Liver (tissue), 9 donors: ENCODE data around the gene ATP10A. TPM values are rescaled to one million over a fixed set of nuclear protein-coding genes. Genes with fewer than 3 reads are reported as not detected.

ENCODE experiments used
- DNase-seq: peaks from one replicate; pipeline ENCODE4 v3.0.0-alpha.2; 2017; ENCODE audit warnings: low spot score
- H3K27ac ChIP-seq, 2 donors: one replicate each; pipeline ENCODE4 v1.7.0; 2013; ENCODE audit warnings: inconsistent platforms in 2 of 2, low read length in 2 of 2, control low read depth in 1 of 2, low read depth in 1 of 2, mild to moderate bottlenecking in 1 of 2
- H3K27me3 ChIP-seq, 4 donors: one replicate each; pipeline versions ENCODE4 v1.6.1 to v1.7.0; 2013; ENCODE audit warnings: low read length in 3 of 4, inconsistent platforms in 1 of 4, mild to moderate bottlenecking in 1 of 4, moderate library complexity in 1 of 4; ENCODE audit not compliant: control insufficient read depth in 4 of 4, insufficient read depth in 4 of 4
- H3K36me3 ChIP-seq, 4 donors: one replicate each; pipeline versions ENCODE4 v1.6.1 to v1.7.0; 2013; ENCODE audit warnings: low read length in 3 of 4, mild to moderate bottlenecking in 3 of 4, low read depth in 1 of 4, moderate library complexity in 1 of 4; ENCODE audit not compliant: control insufficient read depth in 4 of 4, insufficient read depth in 3 of 4
- H3K4me1 ChIP-seq, 4 donors: one replicate each; pipeline versions ENCODE4 v1.6.1 to v1.7.0; 2013; ENCODE audit warnings: low read length in 3 of 4, mild to moderate bottlenecking in 3 of 4, moderate library complexity in 1 of 4; ENCODE audit not compliant: control insufficient read depth in 4 of 4, insufficient read depth in 4 of 4
- H3K4me3 ChIP-seq, 3 donors: one replicate each; pipeline versions ENCODE4 v1.6.1 to v1.7.0; 2013; ENCODE audit warnings: low read length in 3 of 3, control low read depth in 1 of 3, low read depth in 1 of 3, mild to moderate bottlenecking in 1 of 3
- H3K9ac ChIP-seq, 2 donors: one replicate each; pipeline ENCODE4 v1.7.0; 2013; ENCODE audit warnings: low read length in 2 of 2, mild to moderate bottlenecking in 2 of 2, moderate library complexity in 2 of 2, control low read depth in 1 of 2, low read depth in 1 of 2
- H3K9me3 ChIP-seq, 4 donors: one replicate each; pipeline versions ENCODE4 v1.6.1 to v1.7.0; 2013; ENCODE audit warnings: low read length in 3 of 4; ENCODE audit not compliant: control insufficient read depth in 4 of 4
- EGR1 ChIP-seq, 2 donors: IDR thresholded peaks; 2 replicates each; pipeline ENCODE4 v1.6.1; 2016 to 2018; ENCODE audit warnings: antibody characterized with exemption in 2 of 2, low read depth in 2 of 2
- FOXA2 ChIP-seq: IDR thresholded peaks from 2 replicates; pipeline ENCODE4 v1.6.1; 2016; ENCODE audit warnings: antibody characterized with exemption
- GABPA ChIP-seq, 2 donors: IDR thresholded peaks in 1 of 2; conservative IDR thresholded peaks in 1 of 2; 2 replicates each; pipeline ENCODE4 v1.6.1; 2016; ENCODE audit warnings: antibody characterized with exemption in 2 of 2, mild to moderate bottlenecking in 1 of 2, moderate library complexity in 1 of 2
- HNF4A ChIP-seq, 2 donors: conservative IDR thresholded peaks; 2 replicates each; pipeline ENCODE4 v1.6.1; 2016; ENCODE audit warnings: antibody characterized with exemption in 2 of 2, mild to moderate bottlenecking in 2 of 2
- JUND ChIP-seq, 2 donors: IDR thresholded peaks; 2 replicates each; pipeline ENCODE4 v1.6.1; 2016; ENCODE audit warnings: antibody characterized with exemption in 2 of 2
- NR2F2 ChIP-seq: IDR thresholded peaks from 2 replicates; pipeline ENCODE4 v1.6.1; 2016; ENCODE audit warnings: antibody characterized with exemption
- RAD21 ChIP-seq, 2 donors: IDR thresholded peaks; 2 replicates each; pipeline ENCODE4 v1.6.1; 2016; ENCODE audit warnings: antibody characterized with exemption in 2 of 2, mild to moderate bottlenecking in 2 of 2
- RXRA ChIP-seq, 2 donors: IDR thresholded peaks; 2 replicates each; pipeline ENCODE4 v1.6.1; 2017 to 2018; ENCODE audit warnings: antibody characterized with exemption in 2 of 2, mild to moderate bottlenecking in 1 of 2
- SP1 ChIP-seq: IDR thresholded peaks from 2 replicates; pipeline ENCODE4 v1.6.1; 2018; ENCODE audit warnings: antibody characterized with exemption, mild to moderate bottlenecking
- TAF1 ChIP-seq: conservative IDR thresholded peaks from 2 replicates; pipeline ENCODE4 v1.6.1; 2016; ENCODE audit warnings: antibody characterized with exemption, mild to moderate bottlenecking
- YY1 ChIP-seq: IDR thresholded peaks from 2 replicates; pipeline ENCODE4 v1.6.1; 2016; ENCODE audit warnings: antibody characterized with exemption, mild to moderate bottlenecking
- WGBS: extraction: QIAGEN DNeasy Blood & Tissue Kit; methylation state at CpG from one replicate; pipeline ENCODE4 v1.1.7; 2013; 5-methylcytosine and 5-hydroxymethylcytosine counted together
- polyA plus RNA-seq, 2 donors: library from polyadenylated mRNA; stranded (reverse) in 1 of 2; unstranded in 1 of 2; fragments of 200-250 nt in 1 of 2; fragments of >200 nt in 1 of 2; fragmentation: Nextera tagmentation in 1 of 2; extraction: Ambion mirVana in 1 of 2; gene quantifications; one replicate each; pipeline versions ENCODE4 v1.2.1 to v1.2.3, GENCODE V29; 2013 to 2015
- total RNA-seq, 2 donors: library from RNA; depleted of rRNA; stranded (reverse); fragments of >200 nt; gene quantifications; one replicate each; pipeline ENCODE4 v1.2.3, GENCODE V29; 2014
- TF ChIP-seq, protein P1 (sequence below): IDR thresholded peaks from 2 replicates; pipeline ENCODE4 v1.6.1; 2016; ENCODE audit warnings: antibody characterized with exemption
- TF ChIP-seq, protein P2 (sequence below): IDR thresholded peaks from 2 replicates; pipeline ENCODE4 v1.6.1; 2016; ENCODE audit warnings: antibody characterized with exemption
- TF ChIP-seq, protein P3 (sequence below): IDR thresholded peaks from 2 replicates; pipeline ENCODE4 v1.6.1; 2016; ENCODE audit warnings: antibody characterized with exemption, mild to moderate bottlenecking
- donor health status: healthy.
- donor health status: healthy.
- donor health status: healthy.
- donor health status: healthy.
- donor health status: healthy.

The ATP10A gene
- total and polyA plus RNA-seq, 4 donors: 0.22 to 1.8 (median 0.39) TPM

DNA sequence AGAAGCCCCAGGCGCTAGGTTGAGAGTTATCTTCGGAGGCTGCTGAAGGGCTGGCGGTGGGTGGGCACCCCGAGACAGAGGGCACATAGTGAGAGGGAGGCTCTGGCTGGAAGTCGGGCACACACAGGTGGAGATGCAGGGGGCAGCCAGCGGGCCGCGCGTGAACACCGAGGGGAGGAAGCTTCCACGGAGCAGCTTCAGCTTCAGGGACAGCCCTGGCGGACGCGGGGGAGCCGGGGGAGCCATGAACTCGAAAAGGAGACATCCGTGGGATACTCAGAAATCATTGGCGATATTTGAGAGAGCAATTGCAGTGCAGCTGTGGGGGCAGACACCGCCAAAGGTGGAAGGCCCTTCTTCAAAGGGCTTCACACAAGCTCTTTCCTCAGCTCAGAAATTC is 204.6 kb downstream of the ATP10A start:
- H3K27ac ChIP-seq: no peak overlapping the region
- no peak for TF ChIP-seq NR2F2
- no peak for TF ChIP-seq FOXA2
- TF ChIP-seq, protein P1, sequence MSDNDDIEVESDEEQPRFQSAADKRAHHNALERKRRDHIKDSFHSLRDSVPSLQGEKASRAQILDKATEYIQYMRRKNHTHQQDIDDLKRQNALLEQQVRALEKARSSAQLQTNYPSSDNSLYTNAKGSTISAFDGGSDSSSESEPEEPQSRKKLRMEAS: no peak
- no peak for TF ChIP-seq TAF1
- no peak for TF ChIP-seq RXRA (IDR thresholded peaks at IDR 0.05)
- TF ChIP-seq HNF4A (conservative IDR thresholded peaks at IDR 0.05): no peak
- no peak for DNase-seq
- H3K4me3 ChIP-seq: no peak overlapping the region
- no peaks in the 10 kb centered on the region for H3K4me1 ChIP-seq
- peaks cover 0 to 5% (median 0%) of the 10 kb centered on the region in 4 donors for H3K27me3 ChIP-seq
- H3K9me3 ChIP-seq: no peaks in the 10 kb centered on the region
- 92% methylated on average over 19 of the region's 19 CpGs for WGBS
- H3K9ac ChIP-seq: no peak overlapping the region
- H3K36me3 ChIP-seq: no peaks in the 10 kb centered on the region

DNA sequence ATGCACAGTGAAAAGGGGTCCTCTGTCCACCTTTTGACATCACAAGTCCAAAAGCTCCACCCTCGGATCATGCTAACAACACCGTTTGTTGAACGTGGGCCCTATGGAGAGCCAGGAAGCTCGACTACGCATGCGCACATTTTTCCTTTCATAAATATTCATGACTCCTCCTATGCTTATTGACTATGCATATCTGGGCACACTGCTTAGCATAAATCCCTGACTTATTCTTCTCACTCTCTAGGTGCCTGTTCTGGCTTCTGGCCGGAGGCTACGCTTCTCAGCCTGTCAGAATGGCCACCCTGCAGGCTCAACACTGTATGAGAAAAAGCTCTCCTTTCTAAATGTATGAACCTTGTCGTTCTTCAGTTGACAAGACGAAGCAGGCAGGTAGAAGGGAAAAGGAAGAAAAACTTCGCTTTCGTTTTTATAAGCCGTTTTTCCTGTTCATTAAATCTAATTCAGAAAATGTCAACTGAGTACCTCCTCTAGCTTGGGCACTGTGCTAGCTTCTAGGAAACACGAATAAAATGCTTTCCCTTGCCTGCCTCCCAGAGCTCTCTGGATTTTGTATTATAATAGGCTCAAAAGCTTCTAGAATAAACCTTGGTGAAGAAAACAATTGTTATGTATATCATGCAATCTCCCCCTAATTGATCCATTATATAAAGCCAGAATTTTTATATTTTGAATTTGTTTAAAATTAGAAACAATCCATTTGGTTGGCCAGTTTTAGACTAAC is 207.7 kb downstream of the ATP10A start:
- no peak for DNase-seq
- H3K4me3 ChIP-seq: no peak overlapping the region
- WGBS: 83% methylated on average over 14 of the region's 14 CpGs
- TF ChIP-seq HNF4A (conservative IDR thresholded peaks at IDR 0.05): no peak
- no peak for TF ChIP-seq TAF1
- TF ChIP-seq, protein P2, sequence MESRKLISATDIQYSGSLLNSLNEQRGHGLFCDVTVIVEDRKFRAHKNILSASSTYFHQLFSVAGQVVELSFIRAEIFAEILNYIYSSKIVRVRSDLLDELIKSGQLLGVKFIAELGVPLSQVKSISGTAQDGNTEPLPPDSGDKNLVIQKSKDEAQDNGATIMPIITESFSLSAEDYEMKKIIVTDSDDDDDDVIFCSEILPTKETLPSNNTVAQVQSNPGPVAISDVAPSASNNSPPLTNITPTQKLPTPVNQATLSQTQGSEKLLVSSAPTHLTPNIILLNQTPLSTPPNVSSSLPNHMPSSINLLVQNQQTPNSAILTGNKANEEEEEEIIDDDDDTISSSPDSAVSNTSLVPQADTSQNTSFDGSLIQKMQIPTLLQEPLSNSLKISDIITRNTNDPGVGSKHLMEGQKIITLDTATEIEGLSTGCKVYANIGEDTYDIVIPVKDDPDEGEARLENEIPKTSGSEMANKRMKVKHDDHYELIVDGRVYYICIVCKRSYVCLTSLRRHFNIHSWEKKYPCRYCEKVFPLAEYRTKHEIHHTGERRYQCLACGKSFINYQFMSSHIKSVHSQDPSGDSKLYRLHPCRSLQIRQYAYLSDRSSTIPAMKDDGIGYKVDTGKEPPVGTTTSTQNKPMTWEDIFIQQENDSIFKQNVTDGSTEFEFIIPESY: no peak
- TF ChIP-seq NR2F2: no peak
- H3K9ac ChIP-seq: no peak overlapping the region
- no peaks in the 10 kb centered on the region for H3K9me3 ChIP-seq
- no peak overlapping the region for H3K27ac ChIP-seq
- no peaks in the 10 kb centered on the region for H3K4me1 ChIP-seq
- H3K27me3 ChIP-seq: peaks cover 0 to 5% (median 0%) of the 10 kb centered on the region in 4 donors
- H3K36me3 ChIP-seq: no peaks in the 10 kb centered on the region

DNA sequence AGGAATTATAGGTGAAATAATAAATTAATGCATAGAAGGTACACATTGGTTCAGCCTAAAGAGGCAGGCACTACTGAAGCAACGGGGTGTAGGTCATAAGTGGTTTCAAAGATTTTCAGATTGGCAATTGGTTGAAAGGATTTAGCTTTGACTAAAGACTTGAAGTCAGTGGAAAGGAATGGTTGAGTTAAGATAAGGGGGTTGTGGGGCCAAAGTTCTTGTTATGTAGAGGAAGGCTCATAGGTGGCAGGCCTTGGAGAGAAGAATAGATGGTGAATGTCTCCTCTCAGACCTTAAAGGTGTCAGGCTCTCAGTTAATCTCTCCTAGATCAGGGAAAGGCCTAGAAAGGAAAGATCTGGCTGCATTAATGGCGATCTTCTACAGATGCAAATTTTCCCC is 209.8 kb downstream of the ATP10A start:
- H3K4me1 ChIP-seq: no peaks in the 10 kb centered on the region
- peaks cover 0 to 4% (median 0%) of the 10 kb centered on the region in 4 donors for H3K27me3 ChIP-seq
- no peaks in the 10 kb centered on the region for H3K9me3 ChIP-seq
- no peak overlapping the region for H3K27ac ChIP-seq
- DNase-seq: no peak
- no peak overlapping the region for H3K9ac ChIP-seq
- TF ChIP-seq, protein P3, sequence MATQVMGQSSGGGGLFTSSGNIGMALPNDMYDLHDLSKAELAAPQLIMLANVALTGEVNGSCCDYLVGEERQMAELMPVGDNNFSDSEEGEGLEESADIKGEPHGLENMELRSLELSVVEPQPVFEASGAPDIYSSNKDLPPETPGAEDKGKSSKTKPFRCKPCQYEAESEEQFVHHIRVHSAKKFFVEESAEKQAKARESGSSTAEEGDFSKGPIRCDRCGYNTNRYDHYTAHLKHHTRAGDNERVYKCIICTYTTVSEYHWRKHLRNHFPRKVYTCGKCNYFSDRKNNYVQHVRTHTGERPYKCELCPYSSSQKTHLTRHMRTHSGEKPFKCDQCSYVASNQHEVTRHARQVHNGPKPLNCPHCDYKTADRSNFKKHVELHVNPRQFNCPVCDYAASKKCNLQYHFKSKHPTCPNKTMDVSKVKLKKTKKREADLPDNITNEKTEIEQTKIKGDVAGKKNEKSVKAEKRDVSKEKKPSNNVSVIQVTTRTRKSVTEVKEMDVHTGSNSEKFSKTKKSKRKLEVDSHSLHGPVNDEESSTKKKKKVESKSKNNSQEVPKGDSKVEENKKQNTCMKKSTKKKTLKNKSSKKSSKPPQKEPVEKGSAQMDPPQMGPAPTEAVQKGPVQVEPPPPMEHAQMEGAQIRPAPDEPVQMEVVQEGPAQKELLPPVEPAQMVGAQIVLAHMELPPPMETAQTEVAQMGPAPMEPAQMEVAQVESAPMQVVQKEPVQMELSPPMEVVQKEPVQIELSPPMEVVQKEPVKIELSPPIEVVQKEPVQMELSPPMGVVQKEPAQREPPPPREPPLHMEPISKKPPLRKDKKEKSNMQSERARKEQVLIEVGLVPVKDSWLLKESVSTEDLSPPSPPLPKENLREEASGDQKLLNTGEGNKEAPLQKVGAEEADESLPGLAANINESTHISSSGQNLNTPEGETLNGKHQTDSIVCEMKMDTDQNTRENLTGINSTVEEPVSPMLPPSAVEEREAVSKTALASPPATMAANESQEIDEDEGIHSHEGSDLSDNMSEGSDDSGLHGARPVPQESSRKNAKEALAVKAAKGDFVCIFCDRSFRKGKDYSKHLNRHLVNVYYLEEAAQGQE: no peak
- no peak for TF ChIP-seq GABPA (IDR thresholded peaks at IDR 0.05 in 1 of 2, conservative IDR thresholded peaks at IDR 0.05 in 1 of 2)
- TF ChIP-seq, protein P2: no peak
- TF ChIP-seq EGR1 (IDR thresholded peaks at IDR 0.05; ENCODE audit: low read depth in 2 of 2): no peak
- no peak for TF ChIP-seq JUND (IDR thresholded peaks at IDR 0.05)
- no peak for TF ChIP-seq TAF1
- no peak for TF ChIP-seq NR2F2
- TF ChIP-seq HNF4A (conservative IDR thresholded peaks at IDR 0.05): no peak
- TF ChIP-seq RAD21 (IDR thresholded peaks at IDR 0.05): no peak
- TF ChIP-seq, protein P1: no peak
- no peak for TF ChIP-seq RXRA (IDR thresholded peaks at IDR 0.05)
- no peak for TF ChIP-seq SP1
- TF ChIP-seq YY1: no peak
- H3K36me3 ChIP-seq: no peaks in the 10 kb centered on the region
- 85% methylated on average over 2 of the region's 2 CpGs for whole genome bisulfite sequencing
- H3K4me3 ChIP-seq: no peak overlapping the region
